HepG2 (cell line): ENCODE results near the gene MIGA2. TPM values are rescaled to one million over a fixed set of nuclear protein-coding genes. Genes with fewer than 3 reads are reported as not detected.

Source experiments
- ATAC-seq: fragments of 200-7000 bp; cut with Tn5 transposase; 3 replicates; pipeline ENCODE4 v1.9.1; 2020; ENCODE audit warnings: mild to moderate bottlenecking, moderate library complexity
- BruUV-seq: library from RNA; stranded (reverse); fragments of 400-500 nt; replicated peaks from 2 replicates; lab custom pipeline; 2021; lab: Mats Ljungman, UMichigan
- CTCF ChIA-PET: fragments of 300-600 bp; formaldehyde crosslinking; extraction: SDS; loops from one replicate; lab custom pipeline; 2021; ENCODE audit warnings: low total read pairs, inconsistent platforms, low intra/inter-chr PET ratio; lab: Yijun Ruan, JAX
- POLR2A ChIA-PET: fragments of 350-600 bp; sonication (Branson Sonifier 250); formaldehyde crosslinking; loops from one replicate; lab custom pipeline; 2020; ENCODE audit warnings: antibody characterized with exemption, inconsistent platforms; lab: Yijun Ruan, JAX
- DNase-seq: peaks from one replicate; pipeline ENCODE4 v3.0.0-alpha.2; 2015; ENCODE audit warnings: low spot score
- FAIRE-seq: peaks from 3 replicates; lab custom pipeline; 2011; peaks lifted over from hg19 to GRCh38; lab: Jason Lieb, UNC
- H2AFZ ChIP-seq: one replicate; pipeline ENCODE4 v1.6.1; 2011; ENCODE audit warnings: low read length, inconsistent platforms
- H3K27ac ChIP-seq: fragments of 300-600 bp; 3 replicates; pipeline ENCODE4 v1.8.0; 2011; ENCODE audit warnings: mixed run types, mild to moderate bottlenecking, mixed read lengths, low read length, inconsistent platforms; ENCODE audit not compliant: insufficient read depth; ENCODE audit errors: extremely low read length
- H3K27me3 ChIP-seq, 2 experiments: fragments of 200-600 bp in 1 of 2; 2 replicates in 1 of 2; 3 replicates in 1 of 2; pipeline versions ENCODE4 v1.6.0 to v1.8.0; 2011; ENCODE audit warnings: low read length in 2 of 2, mild to moderate bottlenecking in 2 of 2, moderate library complexity in 2 of 2, inconsistent platforms in 1 of 2; ENCODE audit not compliant: insufficient read depth in 2 of 2, control insufficient read depth in 1 of 2
- H3K36me3 ChIP-seq, 2 experiments: fragments of 200-600 bp in 1 of 2; replicated peaks in 1 of 2; 2 replicates in 1 of 2; 3 replicates in 1 of 2; pipeline versions ENCODE4 v1.5.1 to v1.8.0; 2011; ENCODE audit warnings: low read length in 2 of 2, inconsistent platforms in 1 of 2; ENCODE audit not compliant: insufficient read depth in 2 of 2, control insufficient read depth in 1 of 2
- H3K4me1 ChIP-seq: 2 replicates; pipeline ENCODE4 v1.5.1; 2012; ENCODE audit warnings: low read length, inconsistent platforms; ENCODE audit not compliant: insufficient read depth
- H3K4me2 ChIP-seq: 2 replicates; pipeline ENCODE4 v1.6.0; 2011; ENCODE audit warnings: low read depth, low read length, inconsistent platforms
- H3K4me3 ChIP-seq, 3 experiments: fragments of 200-600 bp in 1 of 3; sonication (generic), shearing (Covaris generic) in 1 of 3; replicated peaks in 1 of 3; 2 replicates each; pipeline ENCODE4 v1.5.1; 2011 to 2016; ENCODE audit warnings: low read length in 3 of 3, inconsistent platforms in 2 of 3, low read depth in 2 of 3, mild to moderate bottlenecking in 2 of 3, control low read depth in 1 of 3, mixed read lengths in 1 of 3; ENCODE audit not compliant: insufficient read depth in 1 of 3
- H3K79me2 ChIP-seq: one replicate; pipeline ENCODE4 v1.6.1; 2011; ENCODE audit warnings: low read length, inconsistent platforms; ENCODE audit not compliant: insufficient read depth
- H3K9ac ChIP-seq: 2 replicates; pipeline ENCODE4 v1.6.0; 2011; ENCODE audit warnings: mild to moderate bottlenecking, low read depth, low read length, inconsistent platforms; ENCODE audit not compliant: insufficient read depth
- H3K9me3 ChIP-seq: 2 replicates; pipeline ENCODE4 v1.5.1; 2012; ENCODE audit warnings: mild to moderate bottlenecking, low read length
- H4K20me1 ChIP-seq: 2 replicates; pipeline ENCODE4 v1.6.0; 2011; ENCODE audit warnings: inconsistent platforms, mild to moderate bottlenecking, low read length, moderate library complexity; ENCODE audit not compliant: insufficient read depth
- CSRNP2 ChIP-seq: sonication (generic); formaldehyde crosslinking; conservative IDR thresholded peaks from 2 replicates; pipeline ENCODE4 v1.8.0; 2022; ENCODE audit warnings: low read depth, missing genetic modification reagents
- DMAP1 ChIP-seq: IDR thresholded peaks from 2 replicates; pipeline ENCODE4 v1.6.1; 2016
- HNF4A ChIP-seq: sonication (generic); formaldehyde crosslinking; IDR thresholded peaks from 2 replicates; pipeline ENCODE4 v1.4.0; 2020; ENCODE audit warnings: missing genetic modification reagents
- IRF2 ChIP-seq: IDR thresholded peaks from 2 replicates; pipeline ENCODE4 v1.6.1; 2018; ENCODE audit warnings: missing genetic modification reagents, missing compliant biosample characterization
- MIXL1 ChIP-seq: IDR thresholded peaks from 2 replicates; pipeline ENCODE4 v1.6.1; 2016
- NFYB ChIP-seq: sonication (generic); formaldehyde crosslinking; IDR thresholded peaks from 2 replicates; pipeline ENCODE4 v1.4.0; 2020; ENCODE audit warnings: missing genetic modification reagents
- POLR2A ChIP-seq, 2 experiments: IDR thresholded peaks; 2 replicates each; pipeline ENCODE4 v1.6.1; 2011; ENCODE audit warnings: low read depth in 2 of 2, low read length in 2 of 2, mild to moderate bottlenecking in 1 of 2, moderate library complexity in 1 of 2; ENCODE audit not compliant: insufficient read depth in 1 of 2
- SALL1 ChIP-seq: sonication (generic); formaldehyde crosslinking; IDR thresholded peaks from 2 replicates; pipeline ENCODE4 v1.8.0; 2022; ENCODE audit warnings: mild to moderate bottlenecking, missing genetic modification reagents
- SP1 ChIP-seq, 2 experiments: fragments of 450-650 bp in 1 of 2; sonication (generic) in 1 of 2; formaldehyde crosslinking in 1 of 2; IDR thresholded peaks; 2 replicates each; pipeline versions ENCODE4 v1.4.0 to v1.6.1; 2016 to 2020; ENCODE audit warnings: missing genetic modification reagents in 1 of 2
- ZC3H4 ChIP-seq: sonication (generic); formaldehyde crosslinking; IDR thresholded peaks from 2 replicates; pipeline ENCODE4 v1.4.0; 2020; ENCODE audit warnings: missing genetic modification reagents, borderline replicate concordance
- ZFP1 ChIP-seq: IDR thresholded peaks from 2 replicates; pipeline ENCODE4 v1.6.1; 2016
- ZNF253 ChIP-seq: sonication (generic); formaldehyde crosslinking; IDR thresholded peaks from 2 replicates; pipeline ENCODE4 v1.8.0; 2022; ENCODE audit warnings: mild to moderate bottlenecking, missing genetic modification reagents, borderline replicate concordance
- ZNF432 ChIP-seq: sonication (generic); formaldehyde crosslinking; IDR thresholded peaks from 2 replicates; pipeline ENCODE4 v1.5.0; 2020; ENCODE audit warnings: missing genetic modification reagents, mild to moderate bottlenecking, borderline replicate concordance
- ZNF562 ChIP-seq: sonication (generic); formaldehyde crosslinking; IDR thresholded peaks from 2 replicates; pipeline ENCODE4 v1.8.0; 2022; ENCODE audit warnings: missing genetic modification reagents, borderline replicate concordance
- ZNF605 ChIP-seq: sonication (generic); formaldehyde crosslinking; IDR thresholded peaks from 2 replicates; pipeline ENCODE4 v1.8.0; 2022; ENCODE audit warnings: mild to moderate bottlenecking, missing genetic modification reagents
- WGBS: methylation state at CpG from one replicate; pipeline ENCODE4 v1.1.6; 2017; ENCODE audit warnings: low lambda C conversion rate; 5-methylcytosine and 5-hydroxymethylcytosine counted together
- in situ Hi-C: cut with HindIII; loops from 2 replicates; pipeline ENCODE4 v1.10.0; 2017; ENCODE audit warnings: low pct_unique_long_range_greater_than_20kb; ENCODE audit not compliant: extremely low pct_ligation_motif_present
- intact Hi-C: fragments of 100-400 bp; cut with micrococcal nuclease; formaldehyde crosslinking; loops from one replicate; pipeline ENCODE4 v1.10.0; 2022; ENCODE audit not compliant: unreplicated experiment
- polyA plus RNA-seq, 8 experiments: library from polyadenylated mRNA; depleted of rRNA in 3 of 8; stranded (reverse) in 7 of 8; unstranded in 1 of 8; fragments of >200 nt; fragmentation: Illumina TruSeq in 4 of 8; extraction: Trizol in 4 of 8; gene quantifications; 2 replicates each; pipeline versions ENCODE4 v1.2.1 to v1.2.3, GENCODE V29; 2011 to 2016; ENCODE audit warnings: low read depth in 4 of 8, missing spikeins in 1 of 8, mixed read lengths in 1 of 8; ENCODE audit not compliant: insufficient read depth in 1 of 8
- total RNA-seq, 5 experiments: library from RNA; depleted of rRNA; stranded (reverse); fragments of >200 nt; fragmentation: Illumina TruSeq; extraction: Trizol; gene quantifications; 2 replicates each; pipeline ENCODE4 v1.2.3, GENCODE V29; 2016; ENCODE audit warnings: low read depth in 1 of 5

The MIGA2 gene
- total and polyA plus RNA-seq, 2 of the 13 experiments (the other 11 are each of a cell fraction or from before 2014, with no cell fraction given), result 10.8 to 17.1 TPM

GRCh38 chr9:129108805-129109536, 72.5 kb downstream of the MIGA2 start:
- ChIA-PET POLR2A (interaction anchor here (1.0 to 3.6 kb wide), 7 partner anchors 11 to 516 kb away, joined by 3 to 18 read pairs (median 4); partner anchors contain the start of genes DOLPP1 and NTMT1), CTCF (no interaction called here)
- H3K27me3 ChIP-seq, result no peaks in the 10 kb centered on the region; a peak in 1 of 5 replicates
- 96% methylated on average over 10 of the region's 10 CpGs for WGBS
- DNase-seq (no peak), FAIRE-seq (no peak), ATAC-seq (no peak)
- H3K4me3 ChIP-seq, result peak overlapping the region in 2 of 3 experiments; percentile 80; a peak in 3 of 6 replicates
- peaks cover 39% of the 10 kb centered on the region for H3K4me1 ChIP-seq
- in situ Hi-C loops, result no loop called here
- H3K9ac ChIP-seq, result peak overlapping the region; percentile 77; the same call in 1 of the 2 replicates
- intact Hi-C loops, result no loop called here
- peak overlapping the region; percentile 70 for H3K4me2 ChIP-seq
- H4K20me1 ChIP-seq, result 0 out of 2 replicates have a peak, but pooled peaks cover 5% of the 10 kb centered on the region
- H3K36me3 ChIP-seq, result peaks cover 0 to 4% of the 10 kb centered on the region in 2 experiments; a peak in 1 of 5 replicates
- no peaks in the 10 kb centered on the region for H3K9me3 ChIP-seq
- no TSS peak for BruUV-seq
- peak overlapping the region; percentile 91 for H3K27ac ChIP-seq
- H3K79me2 ChIP-seq, result peaks cover 23% of the 10 kb centered on the region
- TF ChIP-seq MIXL1 (no peak), ZNF605 (CRISPR knock-in tag) (0 out of 2 replicates have a peak, but pooled peaks have one; percentile 12), SALL1 (CRISPR knock-in tag) (0 out of 2 replicates have a peak, but pooled peaks have one; percentile 4), ZNF253 (CRISPR knock-in tag) (no peak)
- H2AFZ ChIP-seq, result no peak overlapping the region

- Histone ChIP-seq H3K9me3 (no peaks in the 10 kb centered on the region), H3K4me1 (peaks cover 45% of the 10 kb centered on the region), H3K36me3 (peaks cover 0 to 4% of the 10 kb centered on the region in 2 experiments; a peak in 1 of 5 replicates), H3K79me2 (peaks cover 27% of the 10 kb centered on the region), H3K9ac (peak overlapping the region; percentile 77; the same call in 1 of the 2 replicates), H3K27ac (peak overlapping the region; percentile 91), H4K20me1 (0 out of 2 replicates have a peak, but pooled peaks cover 5% of the 10 kb centered on the region), H2AFZ (no peak overlapping the region), H3K27me3 (no peaks in the 10 kb centered on the region; a peak in 1 of 5 replicates), H3K4me3 (peak overlapping the region; percentile 80 to 84 (median 80)), H3K4me2 (peak overlapping the region; percentile 70)
- no TSS peak for BruUV-seq
- ATAC-seq, result peak; percentile 52
- in situ Hi-C loops, result no loop called here
- intact Hi-C loops, result no loop called here
- peak; percentile 75 for FAIRE-seq
- CTCF ChIA-PET, result no interaction called here
- DNase-seq, result peak; percentile 41
- WGBS, result 12% methylated on average over 6 of the region's 7 CpGs
- POLR2A ChIA-PET, result interaction anchor here (1.0 to 3.6 kb wide), 9 partner anchors 12 to 516 kb away, joined by 3 to 18 read pairs (median 4); partner anchors contain the start of genes DOLPP1 and NTMT1
- TF ChIP-seq ZNF562 (CRISPR knock-in tag) (no peak), IRF2 (0 out of 2 replicates have a peak, but pooled peaks have one; percentile 25), ZFP1 (no peak), ZNF432 (no peak), SALL1 (CRISPR knock-in tag) (0 out of 2 replicates have a peak, but pooled peaks have one; percentile 7), HNF4A (0 out of 2 replicates have a peak, but pooled peaks have one; percentile 9), DMAP1 (CRISPR knock-in tag) (0 out of 2 replicates have a peak, but pooled peaks have one; percentile 7), SP1 (IDR thresholded peaks at IDR 0.05) (no peak), SP1 (CRISPR knock-in tag; IDR thresholded peaks at IDR 0.05) (no peak), ZC3H4 (CRISPR knock-in tag) (peak; percentile 34; the same call in 1 of the 2 replicates), CSRNP2 (CRISPR knock-in tag) (no peak), NFYB (CRISPR knock-in tag) (no peak), POLR2A (IDR thresholded peaks at IDR 0.05; ENCODE audit: insufficient read depth in 1 of 2, low read depth in 2 of 2, low read length in 2 of 2) (0 out of 4 replicates have a peak, but pooled peaks of 1 of the 2 experiments have one; percentile 34)
Measured at GRCh38 chr9:129109537-129109903, 73.1 kb downstream of the MIGA2 start.
